GM19025 (cell line): ENCODE measurements around the gene CLEC9A.
"Not testable (repeated sequence)": the region's sequence is repeated elsewhere in the genome, so short reads cannot be mapped to it uniquely, and the experiment has no call there.

Experiments
- ATAC-seq: cut with Tn5 transposase; IDR thresholded peaks from one replicate; pipeline ENCODE4 v1.9.1; 2021; ENCODE audit warnings: mild to moderate bottlenecking, low read depth, moderate library complexity; ENCODE audit not compliant: unreplicated experiment

CLEC9A gene

GRCh38 chr12:10030446-10030845 lies at the start of gene CLEC9A:
CLEC9A (plus strand) TSS chr12:10030682; CDS start chr12:10052688, 22,006 bp downstream.
- ATAC-seq, result no peak

GRCh38 chr12:9991876-9992275 lies 38.6 kb upstream of the CLEC9A start:
- ATAC-seq, result no peak

- no peak for ATAC-seq
These were observed 38.2 kb upstream of the CLEC9A start for GRCh38 chr12:9992296-9992695.

DNA sequence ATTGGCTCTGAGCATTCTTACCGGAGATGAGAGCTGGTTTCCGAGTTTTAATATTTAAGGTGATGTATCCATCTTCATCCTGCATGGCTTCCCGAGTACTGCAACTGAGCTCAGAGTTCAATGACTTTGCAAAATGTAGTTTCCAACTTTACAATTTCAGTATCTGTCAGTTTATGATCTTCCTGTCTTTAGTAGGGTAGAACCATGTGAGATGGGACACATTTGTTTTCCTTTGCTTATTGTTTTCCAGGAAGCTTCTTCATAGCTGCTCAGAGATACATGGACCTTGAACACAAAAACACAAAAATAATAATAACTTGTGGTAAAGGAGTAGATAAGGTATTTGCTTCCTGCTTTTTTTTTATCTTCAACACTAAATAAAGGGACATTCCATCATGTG lies 31.5 kb upstream of the CLEC9A start, which contains the start of gene CLEC1B:
CLEC1B (minus strand) TSS at position 106 of the 400 bp plus-strand sequence; CDS start at position 85, 21 bp downstream.
- no peak for ATAC-seq

DNA sequence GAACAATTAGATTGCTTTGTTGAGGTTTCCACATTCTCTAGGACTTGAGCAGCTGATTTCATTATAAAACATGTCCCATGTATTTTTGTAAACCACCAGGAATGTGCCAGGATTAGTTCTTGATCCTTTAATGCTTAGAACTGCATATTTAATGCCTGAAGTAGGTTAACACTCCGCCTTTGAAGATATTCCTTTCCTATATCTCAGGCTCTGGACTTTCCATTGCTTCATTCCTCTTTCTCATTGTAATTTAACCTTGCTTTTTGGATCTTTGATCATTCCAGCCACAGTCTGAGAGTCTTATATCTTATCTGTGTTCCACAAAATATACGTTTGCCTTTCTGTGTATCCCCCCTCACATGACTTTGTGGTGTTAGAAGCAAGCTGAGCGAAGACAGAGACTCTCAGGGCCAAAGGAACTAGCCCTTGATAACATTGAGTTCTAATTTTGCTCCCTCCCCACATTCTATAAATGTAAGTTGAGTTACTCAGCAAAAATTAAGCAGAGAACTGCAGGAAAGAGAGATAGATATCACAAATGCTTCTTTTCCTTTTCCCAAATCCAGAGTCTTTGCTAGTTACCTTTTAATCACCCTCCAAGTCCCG lies 29.2 kb upstream of the CLEC9A start:
- no peak for ATAC-seq

DNA sequence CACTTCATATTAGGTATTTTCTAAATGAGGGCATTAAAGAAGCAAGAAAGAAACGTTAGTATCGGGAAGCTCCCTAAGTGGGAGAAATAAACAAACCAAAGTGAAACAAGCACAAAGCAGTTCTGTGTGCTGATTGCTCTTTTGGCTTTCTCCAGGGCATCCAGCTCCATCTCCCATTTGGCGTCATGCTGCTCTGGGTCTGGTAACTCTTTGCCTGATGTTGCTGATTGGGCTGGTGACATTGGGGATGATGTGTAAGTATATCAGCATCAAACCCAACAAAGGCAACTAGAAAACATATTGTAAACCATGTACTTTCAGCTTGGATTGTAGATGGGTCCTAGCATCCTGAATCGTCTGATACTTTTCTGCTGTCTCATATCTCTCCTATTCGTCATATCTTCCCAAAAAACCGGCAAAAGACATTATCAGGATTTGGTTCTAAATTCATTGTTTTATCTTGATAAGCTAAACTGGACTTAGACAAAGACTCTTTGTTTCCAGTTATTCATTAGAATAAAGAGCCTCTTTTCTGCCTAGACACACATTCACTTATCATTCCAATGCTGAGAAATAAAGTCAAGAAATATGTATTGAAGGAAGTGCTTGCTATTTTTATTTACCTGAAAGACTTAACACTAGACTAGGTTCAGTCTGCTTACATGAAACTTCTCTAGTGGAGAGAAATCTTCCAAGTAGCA lies 17.7 kb upstream of the CLEC9A start:
- no peak for ATAC-seq

DNA sequence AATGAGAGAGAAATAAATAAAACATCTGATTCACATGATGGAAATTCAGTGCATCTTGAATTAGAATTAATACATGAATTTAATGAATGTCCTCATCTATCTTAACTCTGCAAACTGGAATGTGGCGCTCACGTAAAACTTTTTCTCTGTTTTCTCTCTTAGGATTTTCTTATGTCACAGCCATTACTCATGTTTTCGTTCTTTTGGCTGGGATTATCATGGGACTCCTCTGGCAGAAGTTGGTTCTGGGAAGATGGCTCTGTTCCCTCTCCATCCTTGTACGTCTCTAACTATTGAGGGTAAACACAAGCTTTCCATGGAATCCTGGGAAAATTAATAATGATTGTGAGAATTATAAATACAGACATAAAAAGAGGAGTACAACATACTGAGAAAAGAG lies 15.0 kb upstream of the CLEC9A start:
- ATAC-seq, result no peak

GRCh38 chr12:10016881-10017280 lies 13.6 kb upstream of the CLEC9A start:
- no peak for ATAC-seq

DNA sequence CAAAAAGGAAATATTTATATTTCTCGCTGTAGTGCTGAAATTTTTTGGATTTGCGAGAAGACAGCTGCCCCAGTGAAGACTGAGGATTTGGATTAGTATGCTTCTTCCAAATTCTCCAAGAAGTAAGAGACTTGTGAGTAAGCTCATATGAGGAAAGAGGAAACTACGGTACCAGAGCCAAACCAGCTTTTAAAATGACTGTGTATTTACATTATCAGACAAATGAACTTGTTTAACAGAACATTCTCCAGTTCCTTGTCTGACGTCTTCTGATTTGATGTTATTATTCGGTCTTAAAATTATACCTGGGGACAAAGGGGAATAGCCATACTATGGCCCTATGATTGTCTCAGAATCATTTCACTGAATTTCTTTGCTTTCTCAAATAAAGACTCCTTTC lies 12.1 kb upstream of the CLEC9A start:
- no peak for ATAC-seq

DNA sequence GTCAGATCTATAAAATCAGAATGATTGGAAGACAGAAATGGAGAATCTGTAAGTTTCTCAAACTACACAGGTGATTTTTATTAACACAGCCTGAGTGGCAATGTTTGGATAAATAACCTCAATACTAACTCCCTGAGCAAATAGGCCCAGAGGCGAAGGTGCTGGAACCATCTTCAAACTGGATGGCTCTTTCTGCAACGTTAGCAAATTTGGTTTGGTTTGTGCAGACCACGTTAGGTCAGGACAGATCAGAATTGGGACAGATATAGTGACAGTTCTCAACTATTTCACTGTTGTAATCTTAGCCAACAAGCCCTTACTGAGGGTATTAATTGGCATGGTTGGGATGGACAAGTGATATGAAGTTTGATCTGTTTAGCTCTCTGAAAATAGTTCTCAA lies 9.1 kb upstream of the CLEC9A start:
- no peak for ATAC-seq

DNA sequence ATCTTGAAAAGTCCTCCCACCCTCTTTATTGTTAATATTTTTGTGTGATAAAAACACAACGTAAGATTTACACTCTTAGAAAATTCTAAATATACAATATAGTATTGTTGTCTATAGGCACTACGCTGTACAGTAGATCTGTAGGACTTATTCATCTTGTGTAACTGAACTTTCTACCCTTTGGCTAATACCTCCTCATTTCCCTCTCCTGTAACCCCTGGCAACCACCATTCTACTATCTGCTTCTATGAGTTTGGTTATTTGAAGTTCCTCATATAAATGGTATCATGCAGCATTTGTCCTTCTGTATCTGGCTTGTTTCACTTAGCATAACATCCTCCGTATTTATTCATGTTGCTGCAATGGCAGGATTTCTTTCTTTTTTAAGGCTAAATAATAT lies 5.2 kb upstream of the CLEC9A start:
- ATAC-seq, result no peak

DNA sequence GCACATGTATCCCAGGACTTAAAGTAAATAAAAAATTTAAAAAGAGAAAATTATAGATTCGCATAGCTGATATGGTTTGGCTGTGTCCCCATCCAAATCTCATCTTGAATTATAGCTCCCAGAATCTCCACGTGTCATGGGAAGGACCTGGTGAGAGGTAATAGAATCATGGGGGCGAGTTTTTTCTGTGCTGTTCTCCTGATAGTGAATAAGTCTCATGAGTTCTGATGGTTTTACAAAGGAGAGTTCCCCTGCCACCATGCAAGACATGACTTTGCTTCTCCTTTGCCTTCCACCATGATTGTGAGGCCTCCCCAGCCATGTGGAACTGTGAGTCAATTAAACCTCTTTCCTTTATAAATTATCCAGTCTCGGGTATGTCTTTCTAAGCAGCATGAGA lies 3.8 kb upstream of the CLEC9A start:
- ATAC-seq, result not testable (repeated sequence)

DNA sequence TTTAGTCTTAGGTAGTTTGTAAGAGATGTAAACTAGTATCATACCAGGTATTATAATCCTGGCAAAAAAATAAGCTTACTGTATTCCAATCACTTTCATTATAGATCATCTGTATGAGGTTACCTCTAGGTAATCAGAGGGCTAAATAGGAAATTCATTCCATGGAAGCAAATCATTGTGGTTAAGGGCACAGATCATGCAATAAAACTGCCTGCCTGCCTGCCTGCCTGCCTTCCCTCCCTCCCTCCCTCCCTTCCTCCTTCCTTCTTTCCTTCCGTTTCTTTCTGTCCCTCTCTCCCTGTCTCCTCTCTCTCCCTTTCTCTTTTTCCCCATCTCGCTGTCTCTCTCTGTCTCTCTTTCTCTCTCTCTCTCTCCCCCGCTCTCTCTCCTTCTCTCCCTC lies 3.2 kb upstream of the CLEC9A start:
- no peak for ATAC-seq

GRCh38 chr12:10027721-10028120 lies 2.8 kb upstream of the CLEC9A start:
- no peak for ATAC-seq

GRCh38 chr12:10031321-10031720 lies 839 bp downstream of the CLEC9A start:
- ATAC-seq, result no peak

DNA sequence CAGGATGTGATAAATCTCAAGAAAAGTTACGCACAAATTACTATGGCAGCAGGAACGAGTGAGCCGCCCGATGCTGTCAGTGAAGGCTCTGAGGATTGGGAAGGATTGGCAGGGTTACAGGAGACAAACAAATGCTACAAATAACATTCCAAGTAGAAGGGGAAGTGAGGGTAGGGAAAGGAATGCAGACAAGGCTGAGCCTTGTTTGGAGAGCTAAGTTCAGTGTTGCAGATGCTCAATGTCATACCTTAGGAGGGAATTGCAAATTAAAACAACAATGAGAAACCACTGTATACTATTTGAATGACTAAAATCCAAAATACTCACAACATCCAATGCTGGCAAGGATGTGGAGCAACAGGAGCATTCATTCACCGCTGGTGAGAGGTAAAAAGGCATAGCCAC lies 1.3 kb downstream of the CLEC9A start:
- ATAC-seq, result no peak

GRCh38 chr12:10033783-10034545 lies 3.5 kb downstream of the CLEC9A start:
- no peak for ATAC-seq

DNA sequence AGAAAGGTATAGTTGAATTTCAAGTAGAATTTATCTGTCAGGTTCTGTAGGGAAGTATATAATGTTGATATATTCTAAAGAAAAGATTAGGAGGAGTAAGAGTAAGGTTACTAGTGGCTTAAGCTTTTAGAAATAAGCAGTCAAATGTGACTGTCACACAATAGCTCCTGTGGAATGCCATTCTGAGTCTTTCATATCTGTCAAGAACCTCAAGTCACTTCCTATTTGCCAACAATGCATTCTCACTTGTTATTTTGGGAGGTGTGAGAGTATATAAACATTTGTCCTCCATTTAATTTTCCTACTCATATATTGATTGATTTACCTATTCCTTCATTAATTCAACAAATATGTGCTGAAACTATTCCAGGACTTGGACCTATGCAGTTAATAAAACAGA lies 11.7 kb downstream of the CLEC9A start:
- no peak for ATAC-seq

GRCh38 chr12:10048526-10048925 lies 18.0 kb downstream of the CLEC9A start:
- ATAC-seq, result no peak

DNA sequence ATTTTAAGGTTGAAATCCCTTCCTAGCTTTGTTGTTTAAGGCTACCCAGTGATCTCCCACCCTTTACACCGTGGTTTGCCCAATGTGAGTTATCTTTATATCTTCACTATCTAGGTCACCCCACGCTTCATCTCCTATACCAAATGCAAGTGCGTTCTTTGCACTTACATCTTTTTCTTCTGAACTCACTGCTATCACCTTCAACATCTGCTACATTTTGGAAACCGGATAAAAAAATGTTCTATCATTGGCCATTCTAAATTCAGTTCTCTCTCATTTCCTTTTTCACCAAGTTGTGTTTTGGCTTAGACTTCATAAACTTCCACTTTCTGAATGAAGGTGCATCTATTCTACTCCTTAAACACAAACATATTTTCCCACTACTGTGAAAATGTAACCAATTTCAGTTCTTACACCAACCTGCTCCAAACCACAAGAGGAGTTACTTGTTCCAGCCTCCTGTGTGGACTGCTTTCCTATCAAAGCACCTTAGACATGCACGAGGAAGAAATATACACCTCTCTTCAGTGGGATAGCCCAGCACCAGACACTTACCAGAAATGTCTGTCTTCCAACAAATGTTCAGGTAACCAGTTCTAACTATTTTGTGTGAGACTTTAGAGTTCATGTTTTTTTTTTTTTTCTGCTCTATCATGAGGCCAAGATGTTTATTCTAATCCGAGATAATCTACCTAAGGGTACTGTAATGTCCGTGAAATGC lies 21.9 kb downstream of the CLEC9A start:
- no peak for ATAC-seq

GRCh38 chr12:10058387-10058786 lies 27.9 kb downstream of the CLEC9A start:
- no peak for ATAC-seq
